BE2C (cell line): ENCODE measurements around the gene WSCD1.

ENCODE experiments used
- DNase-seq: peaks from one replicate; pipeline ENCODE4 v3.0.0-alpha.2; 2020
- H3K27me3 ChIP-seq: fragments of 250-450 bp; sonication (Bioruptor Pico); 2 replicates; pipeline ENCODE4 v1.5.1; 2020; ENCODE audit warnings: mild to moderate bottlenecking
- H3K36me3 ChIP-seq: fragments of 250-450 bp; sonication (Bioruptor Pico); 2 replicates; pipeline ENCODE4 v1.5.1; 2020; ENCODE audit warnings: mild to moderate bottlenecking
- H3K4me1 ChIP-seq: fragments of 250-450 bp; sonication (Bioruptor Pico); 2 replicates; pipeline ENCODE4 v1.5.1; 2020
- H3K4me3 ChIP-seq: 2 replicates; pipeline ENCODE4 v1.5.1; 2011; ENCODE audit warnings: low read depth, low read length
- H3K9me3 ChIP-seq: fragments of 250-450 bp; sonication (Bioruptor Pico); 2 replicates; pipeline ENCODE4 v1.5.1; 2020
- CTCF ChIP-seq: IDR thresholded peaks from 2 replicates; pipeline ENCODE4 v1.5.1; 2012; ENCODE audit warnings: mild to moderate bottlenecking, low read depth, low read length

WSCD1 gene

GRCh38 chr17:6052926-6053325, 17.3 kb upstream of the WSCD1 start:
- TF ChIP-seq CTCF = no peak
- H3K36me3 ChIP-seq = no peaks in the 10 kb centered on the region
- no peak for DNase-seq
- H3K27me3 ChIP-seq = no peaks in the 10 kb centered on the region
- H3K4me3 ChIP-seq = no peak overlapping the region
- no peaks in the 10 kb centered on the region for H3K4me1 ChIP-seq
- no peaks in the 10 kb centered on the region for H3K9me3 ChIP-seq

- Histone ChIP-seq H3K27me3 (no peaks in the 10 kb centered on the region), H3K9me3 (no peaks in the 10 kb centered on the region), H3K4me1 (no peaks in the 10 kb centered on the region), H3K36me3 (no peaks in the 10 kb centered on the region), H3K4me3 (no peak overlapping the region)
- TF ChIP-seq CTCF = no peak
- no peak for DNase-seq
Observed at GRCh38 chr17:6054372-6054771, 15.8 kb upstream of the WSCD1 start.

- no peaks in the 10 kb centered on the region for H3K27me3 ChIP-seq
- TF ChIP-seq CTCF = no peak
- no peak for DNase-seq
- H3K36me3 ChIP-seq = no peaks in the 10 kb centered on the region
- no peaks in the 10 kb centered on the region for H3K9me3 ChIP-seq
- no peak overlapping the region for H3K4me3 ChIP-seq
- H3K4me1 ChIP-seq = no peaks in the 10 kb centered on the region
Observed at GRCh38 chr17:6056104-6056503, 14.1 kb upstream of the WSCD1 start.

- Histone ChIP-seq H3K4me1 (no peaks in the 10 kb centered on the region), H3K27me3 (no peaks in the 10 kb centered on the region), H3K36me3 (no peaks in the 10 kb centered on the region), H3K4me3 (no peak overlapping the region), H3K9me3 (no peaks in the 10 kb centered on the region)
- no peak for DNase-seq
- no peak for TF ChIP-seq CTCF
Observed at GRCh38 chr17:6057562-6057961, 12.6 kb upstream of the WSCD1 start.

GRCh38 chr17:6059406-6059805, 10.8 kb upstream of the WSCD1 start:
- DNase-seq = no peak
- Histone ChIP-seq H3K4me1 (no peaks in the 10 kb centered on the region), H3K9me3 (no peaks in the 10 kb centered on the region), H3K4me3 (no peak overlapping the region), H3K27me3 (no peaks in the 10 kb centered on the region), H3K36me3 (no peaks in the 10 kb centered on the region)
- no peak for TF ChIP-seq CTCF

GRCh38 chr17:6061290-6061689, 8.9 kb upstream of the WSCD1 start:
- Histone ChIP-seq H3K4me3 (no peak overlapping the region), H3K4me1 (no peaks in the 10 kb centered on the region), H3K27me3 (no peaks in the 10 kb centered on the region), H3K36me3 (no peaks in the 10 kb centered on the region), H3K9me3 (no peaks in the 10 kb centered on the region)
- no peak for DNase-seq
- TF ChIP-seq CTCF = no peak
